Activated T-helper 17 cell treated with anti-CD3 and anti-CD28 coated beads, Interleukin-2, amount 50 U/mL, for 72 hours (primary cell): ENCODE measurements around the gene FOXR2. TPM values are rescaled to one million over a fixed set of nuclear protein-coding genes. Genes with fewer than 3 reads are reported as not detected.

Experiments
- total RNA-seq, 2 donors: library from RNA; stranded (reverse); gene quantifications; one replicate each; pipeline ENCODE4 v1.2.3, GENCODE V29; 2022

Gene FOXR2
- total RNA-seq, 2 donors from 2014 or later, result not detected

Other genes starting within 250 kb of the FOXR2 start
- gene MAGEH1, start 171.3 kb upstream of the FOXR2 start, total RNA-seq, result 10 to 100 TPM; 13.9 to 14.5 TPM
- gene USP51, start 133.6 kb upstream of the FOXR2 start, total RNA-seq, result 1 to 10 TPM; 2.0 to 3.0 TPM
- gene RRAGB, start 94.3 kb downstream of the FOXR2 start, total RNA-seq, result 1 to 10 TPM; 7.3 to 10.0 TPM